ENCODE results near the gene RGS10. TPM values are rescaled to one million over a fixed set of nuclear protein-coding genes. Genes with fewer than 3 reads are reported as not detected.
A peak's percentile ranks its signal among the peaks of the same experiment; 100 is the strongest.

Gene RGS10
- total and polyA plus RNA-seq, 9 of the 15 experiments (the other 6 are each of a cell fraction or from before 2014, with no cell fraction given): 31.9 to 123 (median 62.1) TPM

GRCh38 chr10:119535837-119536507 lies 6.5 kb downstream of the RGS10 start:
- Histone ChIP-seq H3K79me2 (ENCODE audit: control insufficient read depth, insufficient read depth, low read length) (peaks cover 88% of the 10 kb centered on the region), H3K4me2 (ENCODE audit: insufficient read depth, low read length) (no peak overlapping the region), H2AFZ (ENCODE audit: low read depth, low read length) (no peak overlapping the region), H3K9ac (ENCODE audit: insufficient read depth in 1 of 2, low read depth in 2 of 2, low read length in 2 of 2) (peak overlapping the region in 1 of 2 experiments; percentile 76; a peak in 2 of 4 replicates), H3K36me3 (ENCODE audit: control insufficient read depth, insufficient read depth, low read length) (peaks cover 22% of the 10 kb centered on the region; the same call in 1 of the 3 replicates), H3K9me1 (ENCODE audit: control insufficient read depth, insufficient read depth, low read length) (peaks cover 2% of the 10 kb centered on the region), H3K4me1 (replicated peaks in 1 of 2; ENCODE audit: control insufficient read depth in 2 of 2, insufficient read depth in 2 of 2, low read length in 2 of 2) (peaks cover 22 to 36% of the 10 kb centered on the region in 2 experiments), H4K20me1 (replicated peaks; ENCODE audit: control insufficient read depth, insufficient read depth, low read length) (0 out of 2 replicates have a peak, but pooled peaks cover 5% of the 10 kb centered on the region), H3K4me3 (no peak overlapping the region), H3K27ac (ENCODE audit: extremely low read depth, low read depth, low read length) (no peak overlapping the region), H3K27me3 (ENCODE audit: control insufficient read depth in 2 of 2, insufficient read depth in 2 of 2, low read length in 2 of 2) (no peaks in the 10 kb centered on the region), H3K9me3 (replicated peaks; ENCODE audit: control insufficient read depth, insufficient read depth, low read depth, low read length) (no peaks in the 10 kb centered on the region)
- POLR2A ChIA-PET: no interaction called here
- BruUV-seq (replicated peaks): no TSS peak
- FAIRE-seq (no peak), ATAC-seq (no peak), DNase-seq (ENCODE audit: extremely low read depth in 1 of 4, low spot score in 3 of 4) (no peak)
- 79% methylated on average over 8 of the region's 11 CpGs for WGBS (ENCODE audit: insufficient coverage, low coverage, missing lambda C conversion rate)
- intact Hi-C loops (cut with micrococcal nuclease): no loop called here
- TF ChIP-seq SMARCE1 (IDR thresholded peaks at IDR 0.05) (no peak), BRF2 (IDR thresholded peaks at IDR 0.05; ENCODE audit: borderline replicate concordance, insufficient read depth, insufficient read length) (no peak), ETV1 (tag; conservative IDR thresholded peaks at IDR 0.05; ENCODE audit: low read depth) (no peak), ZNF140 (CRISPR knock-in tag; IDR thresholded peaks at IDR 0.05) (no peak), PHF21A (IDR thresholded peaks at IDR 0.05; ENCODE audit: borderline replicate concordance, low read depth) (no peak), NRF1 (conservative IDR thresholded peaks at IDR 0.05 in 1 of 2, IDR thresholded peaks at IDR 0.05 in 1 of 2) (no peak)
- CTCF ChIA-PET (ENCODE audit: low intra/inter-chr PET ratio): no interaction called here
- in situ Hi-C loops (cut with MboI): no loop called here
